Natural killer cell (primary cell): ENCODE measurements around the gene GPSM1. TPM values are rescaled to one million over a fixed set of nuclear protein-coding genes. Genes with fewer than 3 reads are reported as not detected.

Experiments used
- ATAC-seq, 3 donors: fragments of 150-1000 bp in 2 of 3; fragments of 200-7000 bp in 1 of 3; cut with Tn5 transposase; 1 replicate in 1 of 3; 2 replicates in 2 of 3; pipeline ENCODE4 v1.10.0; 2021; ENCODE audit warnings: mild to moderate bottlenecking in 2 of 3, moderate library complexity in 2 of 3
- DNase-seq, 2 donors: peaks; one replicate each; pipeline versions ENCODE4 v3.0.0 to v3.0.0-alpha.2; 2013 to 2021; ENCODE audit warnings: mixed read lengths in 1 of 2
- H3K27ac ChIP-seq: one replicate; pipeline ENCODE4 v1.5.1; 2013; ENCODE audit warnings: mild to moderate bottlenecking, low read length
- H3K27me3 ChIP-seq: one replicate; pipeline ENCODE4 v1.6.1; 2013; ENCODE audit warnings: low read length; ENCODE audit not compliant: control insufficient read depth, insufficient read depth
- H3K36me3 ChIP-seq: one replicate; pipeline ENCODE4 v1.6.1; 2013; ENCODE audit warnings: low read length; ENCODE audit not compliant: control insufficient read depth, insufficient read depth
- H3K4me1 ChIP-seq: one replicate; pipeline ENCODE4 v1.6.1; 2013; ENCODE audit warnings: low read length; ENCODE audit not compliant: control insufficient read depth, insufficient read depth
- H3K4me3 ChIP-seq: one replicate; pipeline ENCODE4 v1.5.1; 2013; ENCODE audit warnings: low read length
- H3K9me3 ChIP-seq: one replicate; pipeline ENCODE4 v1.6.1; 2013; ENCODE audit warnings: low read length; ENCODE audit not compliant: control insufficient read depth, insufficient read depth
- H3K27ac Mint-ChIP-seq, 2 donors: one replicate each; pipeline ENCODE4 v1.8.0; 2022; ENCODE audit warnings: mild to moderate bottlenecking in 2 of 2, mixed read lengths in 2 of 2, moderate library complexity in 1 of 2
- H3K27me3 Mint-ChIP-seq, 2 donors: one replicate each; pipeline ENCODE4 v1.8.0; 2022; ENCODE audit warnings: low read depth in 2 of 2, mixed read lengths in 2 of 2
- H3K36me3 Mint-ChIP-seq: one replicate; pipeline ENCODE4 v1.8.0; 2022; ENCODE audit warnings: mixed read lengths
- H3K4me1 Mint-ChIP-seq, 2 donors: one replicate each; pipeline ENCODE4 v1.8.0; 2022; ENCODE audit warnings: mixed read lengths in 2 of 2
- H3K4me3 Mint-ChIP-seq: one replicate; pipeline ENCODE4 v1.8.0; 2022; ENCODE audit warnings: mild to moderate bottlenecking, moderate library complexity, mixed read lengths
- H3K9me3 Mint-ChIP-seq, 2 donors: one replicate each; pipeline ENCODE4 v1.8.0; 2022; ENCODE audit warnings: mixed read lengths in 2 of 2
- CTCF ChIP-seq: fragments of 200-600 bp; IDR thresholded peaks from one replicate; pipeline ENCODE4 v1.8.0; 2022; ENCODE audit warnings: antibody characterized with exemption
- whole genome bisulfite sequencing: methylation state at CpG from one replicate; pipeline ENCODE4 v1.1.7; 2013; ENCODE audit warnings: missing lambda C conversion rate; ENCODE audit not compliant: insufficient coverage; 5-methylcytosine and 5-hydroxymethylcytosine counted together
- intact Hi-C: fragments of 100-400 bp; cut with micrococcal nuclease; formaldehyde crosslinking; loops from one replicate; pipeline ENCODE4 v1.14.2; 2022
- total RNA-seq, 4 donors: library from RNA; stranded (reverse); fragments of 120-200 nt in 1 of 4; gene quantifications; one replicate each; pipeline versions ENCODE4 v1.2.3 to v1.2.4, GENCODE V29; 2013 to 2022

GPSM1 gene
- total RNA-seq, 3 donors from 2014 or later (not counting 1 experiment from before 2014, with no cell fraction given) = 2.6 to 4.2 (median 3.4) TPM

GRCh38 chr9:136292591-136293448 is 34.5 kb upstream of the GPSM1 start:
- no peaks in the 10 kb centered on the region for H3K27me3 ChIP-seq
- no peaks in the 10 kb centered on the region for H3K9me3 ChIP-seq
- Mint-ChIP-seq H3K27me3 (no peaks in the 10 kb centered on the region), H3K9me3 (no peaks in the 10 kb centered on the region), H3K27ac (no peak overlapping the region), H3K4me3 (no peak overlapping the region), H3K4me1 (no peaks in the 10 kb centered on the region), H3K36me3 (no peaks in the 10 kb centered on the region)
- no peak overlapping the region for H3K4me3 ChIP-seq
- no peaks in the 10 kb centered on the region for H3K36me3 ChIP-seq
- ATAC-seq = no peak
- DNase-seq = no peak
- TF ChIP-seq CTCF = no peak
- 92% methylated on average over 34 of the region's 34 CpGs for WGBS
- H3K4me1 ChIP-seq = no peaks in the 10 kb centered on the region
- no peak overlapping the region for H3K27ac ChIP-seq
- intact Hi-C loops = no loop called here

GRCh38 chr9:136293476-136294077 is 33.8 kb upstream of the GPSM1 start:
- H3K4me3 Mint-ChIP-seq = no peak overlapping the region
- no peaks in the 10 kb centered on the region for H3K36me3 Mint-ChIP-seq
- H3K9me3 Mint-ChIP-seq = no peaks in the 10 kb centered on the region
- DNase-seq = no peak
- no peak overlapping the region for H3K27ac ChIP-seq
- H3K36me3 ChIP-seq = no peaks in the 10 kb centered on the region
- no peak overlapping the region for H3K4me3 ChIP-seq
- intact Hi-C loops = no loop called here
- 87% methylated on average over 14 of the region's 14 CpGs for WGBS
- no peaks in the 10 kb centered on the region for H3K9me3 ChIP-seq
- no peaks in the 10 kb centered on the region for H3K27me3 Mint-ChIP-seq
- no peaks in the 10 kb centered on the region for H3K27me3 ChIP-seq
- ATAC-seq = no peak
- H3K4me1 ChIP-seq = no peaks in the 10 kb centered on the region
- no peak overlapping the region for H3K27ac Mint-ChIP-seq
- TF ChIP-seq CTCF = no peak
- H3K4me1 Mint-ChIP-seq = no peaks in the 10 kb centered on the region

- no peak for TF ChIP-seq CTCF
- Mint-ChIP-seq H3K27ac (no peak overlapping the region), H3K36me3 (no peaks in the 10 kb centered on the region), H3K9me3 (no peaks in the 10 kb centered on the region), H3K4me1 (no peaks in the 10 kb centered on the region), H3K27me3 (no peaks in the 10 kb centered on the region), H3K4me3 (no peak overlapping the region)
- DNase-seq (no peak), ATAC-seq (no peak)
- no peak overlapping the region for H3K4me3 ChIP-seq
- no peaks in the 10 kb centered on the region for H3K9me3 ChIP-seq
- no peaks in the 10 kb centered on the region for H3K4me1 ChIP-seq
- no peak overlapping the region for H3K27ac ChIP-seq
- intact Hi-C loops = no loop called here
- WGBS = 85% methylated on average over 5 of the region's 5 CpGs
- no peaks in the 10 kb centered on the region for H3K27me3 ChIP-seq
- no peaks in the 10 kb centered on the region for H3K36me3 ChIP-seq
Measured at GRCh38 chr9:136294437-136294836, 32.9 kb upstream of the GPSM1 start.
